Omental fat pad (tissue), 4 donors: ENCODE results near the gene COQ8B. TPM values are rescaled to one million over a fixed set of nuclear protein-coding genes. Genes with fewer than 3 reads are reported as not detected.

Source experiments
- ATAC-seq: fragments of 150-250 bp; one replicate; pipeline ENCODE4 v1.9.1; 2016; ENCODE audit warnings: mild to moderate bottlenecking, moderate library complexity; ENCODE audit not compliant: low FRiP score
- DNase-seq: peaks from one replicate; pipeline ENCODE4 v3.0.0-alpha.2; 2019; ENCODE audit warnings: low spot score
- CTCF ChIP-seq, 3 donors: fragments of 450-650 bp; IDR thresholded peaks; one replicate each; pipeline ENCODE4 v1.5.1; 2016 to 2017; ENCODE audit warnings: antibody characterized with exemption in 3 of 3, mild to moderate bottlenecking in 3 of 3, moderate library complexity in 2 of 3
- small RNA-seq: library from RNA; depleted of rRNA; stranded (forward); fragments of <200 nt; gene quantifications from one replicate; pipeline ENCODE3, GENCODE V24; 2016
- total RNA-seq, 4 donors: library from RNA; depleted of rRNA; stranded (reverse); fragments of >200 nt; gene quantifications; one replicate each; pipeline ENCODE4 v1.1.0, GENCODE V29; 2016

The COQ8B gene
- total RNA-seq, 4 donors from 2014 or later, result 22.1 to 38.8 (median 28.1) TPM

DNA sequence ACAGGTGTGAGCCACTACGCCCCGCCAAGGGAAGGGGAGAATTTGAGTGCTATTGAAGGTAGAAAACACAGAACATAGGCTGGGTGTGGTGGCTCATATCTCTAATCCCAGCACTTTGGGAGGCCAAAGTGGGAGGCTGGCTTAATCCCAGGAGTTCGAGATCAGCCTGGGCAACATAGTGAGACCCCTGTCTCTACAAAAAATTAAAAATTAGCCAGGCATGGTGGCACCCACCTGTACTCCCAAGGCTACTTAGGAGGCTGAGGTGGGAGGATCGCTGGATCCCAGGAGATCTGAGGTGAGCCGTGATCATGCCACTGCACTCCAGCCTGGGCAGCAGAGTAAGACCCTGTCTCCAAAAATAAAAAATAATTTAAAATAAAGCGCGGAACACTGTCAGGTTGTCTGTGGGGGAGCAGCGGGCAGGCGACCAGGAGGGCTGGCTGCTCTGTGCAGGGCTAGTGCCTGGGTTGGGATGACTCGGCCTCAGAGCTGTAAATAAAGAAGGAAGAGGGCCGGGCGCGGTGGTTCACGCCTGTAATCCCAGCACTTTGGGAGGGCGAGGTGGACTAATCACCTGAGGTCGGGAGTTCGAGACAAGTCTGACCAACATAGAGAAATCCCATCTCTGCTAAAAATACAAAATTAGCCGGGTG lies 74.5 kb downstream of the COQ8B start:
- ATAC-seq, result no peak
- no peak for DNase-seq
- no peak for TF ChIP-seq CTCF (IDR thresholded peaks at IDR 0.05)

Small RNAs within 50 kb of the gene (small RNA-seq; reads per million reads assigned to genes)
- not detected for gene RNU6-195P

Other genes with a start within 250 kb of the COQ8B start
- gene SPTBN4, start 249.9 kb downstream of the COQ8B start, total RNA-seq, result 1 to 10 TPM; 1.4 to 3.2 (median 3.0) TPM
- gene SHKBP1, start 140.0 kb downstream of the COQ8B start, total RNA-seq, result 10 to 100 TPM; 37.0 to 87.5 (median 47.8) TPM
- 100 to 1,000 TPM in 3 of 4 donors, 10 to 100 TPM in 1; 73.5 to 197 (median 114) TPM for gene LTBP4, start 115.5 kb downstream of the COQ8B start, total RNA-seq
- gene NUMBL, start 26.2 kb downstream of the COQ8B start, total RNA-seq, result 100 to 1,000 TPM in 1 of 4 donors, 10 to 100 TPM in 3; 38.2 to 143 (median 45.3) TPM
- gene ITPKC, start 226 bp upstream of the COQ8B start, total RNA-seq, result 100 to 1,000 TPM in 2 of 4 donors, 10 to 100 TPM in 2; 39.3 to 118 (median 91.9) TPM
- 1 to 10 TPM; 3.2 to 3.8 (median 3.5) TPM for gene ACTMAP, start 33.6 kb upstream of the COQ8B start, total RNA-seq
- gene SNRPA, start 34.3 kb upstream of the COQ8B start, total RNA-seq, result 10 to 100 TPM; 34.8 to 46.8 (median 41.0) TPM
- not detected for gene MIA, start 58.6 kb upstream of the COQ8B start, total RNA-seq
- gene RAB4B, start 61.4 kb upstream of the COQ8B start, total RNA-seq, result 10 to 100 TPM; 20.0 to 37.0 (median 21.7) TPM
- gene EGLN2, start 82.3 kb upstream of the COQ8B start, total RNA-seq, result 100 to 1,000 TPM in 2 of 4 donors, 10 to 100 TPM in 2; 91.6 to 107 (median 101) TPM
- under 1 TPM in 1 of 4 donors, not detected in 3; 0.36 TPM for gene CYP2A6, start 133.6 kb upstream of the COQ8B start, total RNA-seq
- not detected for gene CYP2A7, start 165.3 kb upstream of the COQ8B start, total RNA-seq